Tibial artery (tissue), 4 donors: ENCODE data around the gene SPATA32.

ENCODE experiments used
- DNase-seq, 2 donors: peaks; one replicate each; pipeline ENCODE4 v3.0.0-alpha.2; 2019
- H3K27ac ChIP-seq, 2 donors: fragments of 200-600 bp; sonication (generic) in 1 of 2; 1 replicate in 1 of 2; 2 replicates in 1 of 2; pipeline ENCODE4 v1.5.1; 2018 to 2019; ENCODE audit warnings: mild to moderate bottlenecking in 1 of 2
- H3K27me3 ChIP-seq, 2 donors: fragments of 200-600 bp; sonication (generic) in 1 of 2; one replicate each; pipeline versions ENCODE4 v1.5.1 to v1.6.0; 2016 to 2019
- H3K36me3 ChIP-seq, 3 donors: fragments of 200-600 bp; sonication (generic) in 2 of 3; one replicate each; pipeline ENCODE4 v1.5.1; 2016 to 2019; ENCODE audit warnings: mild to moderate bottlenecking in 2 of 3
- H3K4me1 ChIP-seq, 4 donors: fragments of 200-600 bp; sonication (generic) in 2 of 4; 1 replicate in 3 of 4; 2 replicates in 1 of 4; pipeline ENCODE4 v1.5.1; 2016 to 2019
- H3K4me3 ChIP-seq, 2 donors: fragments of 200-600 bp; sonication (generic) in 1 of 2; 1 replicate in 1 of 2; 2 replicates in 1 of 2; pipeline ENCODE4 v1.5.1; 2018 to 2019; ENCODE audit warnings: mild to moderate bottlenecking in 2 of 2
- H3K9me3 ChIP-seq, 3 donors: fragments of 200-600 bp; sonication (generic) in 1 of 3; one replicate each; pipeline ENCODE4 v1.5.1; 2016 to 2019
- intact Hi-C: fragments of 100-400 bp; cut with DNase I; formaldehyde crosslinking; loops from one replicate; pipeline ENCODE4 v1.15.0; 2023; ENCODE audit warnings: low total_unique reads
- TF ChIP-seq, protein P1 (sequence below), 2 experiments: fragments of 200-600 bp in 1 of 2; fragments of 450-650 bp in 1 of 2; IDR thresholded peaks; one replicate each; pipeline ENCODE4 v1.5.1; 2017 to 2019; ENCODE audit warnings: antibody characterized with exemption in 2 of 2, mild to moderate bottlenecking in 1 of 2, moderate library complexity in 1 of 2

SPATA32 gene

DNA sequence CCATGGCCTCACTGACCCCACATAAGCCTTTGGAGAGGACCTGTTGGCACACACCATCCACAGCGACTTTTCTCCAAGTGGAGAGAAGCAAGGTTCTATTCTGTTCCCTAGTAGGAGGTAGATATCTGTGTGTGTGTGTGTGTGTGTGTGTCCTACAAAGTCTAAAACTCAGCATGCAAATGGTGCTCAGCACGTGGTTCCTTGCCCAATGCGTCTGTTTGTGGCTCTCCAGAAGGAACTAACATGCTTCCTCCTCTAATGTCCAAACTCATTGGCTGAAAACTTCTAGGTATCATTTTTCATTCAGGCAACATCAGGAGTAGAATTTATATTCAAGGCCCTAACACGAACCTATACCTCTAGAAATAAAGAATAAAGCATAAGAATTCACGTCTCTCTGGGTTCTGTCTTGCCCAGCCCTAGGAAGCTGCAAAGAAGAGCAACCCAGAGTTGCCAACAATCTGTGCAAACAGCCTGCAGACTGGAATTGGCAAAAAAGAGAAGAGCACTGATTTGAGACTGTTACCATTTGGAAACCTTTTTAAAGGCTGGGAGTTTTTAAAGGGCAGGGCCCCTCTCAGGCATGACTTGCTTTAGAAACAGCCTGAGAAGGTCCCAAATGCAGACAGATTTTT lies 29.4 kb upstream of the SPATA32 start:
- Histone ChIP-seq H3K9me3 (no peaks in the 10 kb centered on the region), H3K27me3 (no peaks in the 10 kb centered on the region), H3K4me1 (peaks cover 0 to 74% (median 50%) of the 10 kb centered on the region in 4 donors), H3K27ac (no peak overlapping the region), H3K36me3 (peaks cover 15 to 41% (median 39%) of the 10 kb centered on the region in 3 donors), H3K4me3 (no peak overlapping the region)
- TF ChIP-seq, protein P1, sequence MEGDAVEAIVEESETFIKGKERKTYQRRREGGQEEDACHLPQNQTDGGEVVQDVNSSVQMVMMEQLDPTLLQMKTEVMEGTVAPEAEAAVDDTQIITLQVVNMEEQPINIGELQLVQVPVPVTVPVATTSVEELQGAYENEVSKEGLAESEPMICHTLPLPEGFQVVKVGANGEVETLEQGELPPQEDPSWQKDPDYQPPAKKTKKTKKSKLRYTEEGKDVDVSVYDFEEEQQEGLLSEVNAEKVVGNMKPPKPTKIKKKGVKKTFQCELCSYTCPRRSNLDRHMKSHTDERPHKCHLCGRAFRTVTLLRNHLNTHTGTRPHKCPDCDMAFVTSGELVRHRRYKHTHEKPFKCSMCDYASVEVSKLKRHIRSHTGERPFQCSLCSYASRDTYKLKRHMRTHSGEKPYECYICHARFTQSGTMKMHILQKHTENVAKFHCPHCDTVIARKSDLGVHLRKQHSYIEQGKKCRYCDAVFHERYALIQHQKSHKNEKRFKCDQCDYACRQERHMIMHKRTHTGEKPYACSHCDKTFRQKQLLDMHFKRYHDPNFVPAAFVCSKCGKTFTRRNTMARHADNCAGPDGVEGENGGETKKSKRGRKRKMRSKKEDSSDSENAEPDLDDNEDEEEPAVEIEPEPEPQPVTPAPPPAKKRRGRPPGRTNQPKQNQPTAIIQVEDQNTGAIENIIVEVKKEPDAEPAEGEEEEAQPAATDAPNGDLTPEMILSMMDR (IDR thresholded peaks at IDR 0.05): no peak
- DNase-seq: peak in 1 of 2 donors; percentile 67
- intact Hi-C loops: no loop called here

DNA sequence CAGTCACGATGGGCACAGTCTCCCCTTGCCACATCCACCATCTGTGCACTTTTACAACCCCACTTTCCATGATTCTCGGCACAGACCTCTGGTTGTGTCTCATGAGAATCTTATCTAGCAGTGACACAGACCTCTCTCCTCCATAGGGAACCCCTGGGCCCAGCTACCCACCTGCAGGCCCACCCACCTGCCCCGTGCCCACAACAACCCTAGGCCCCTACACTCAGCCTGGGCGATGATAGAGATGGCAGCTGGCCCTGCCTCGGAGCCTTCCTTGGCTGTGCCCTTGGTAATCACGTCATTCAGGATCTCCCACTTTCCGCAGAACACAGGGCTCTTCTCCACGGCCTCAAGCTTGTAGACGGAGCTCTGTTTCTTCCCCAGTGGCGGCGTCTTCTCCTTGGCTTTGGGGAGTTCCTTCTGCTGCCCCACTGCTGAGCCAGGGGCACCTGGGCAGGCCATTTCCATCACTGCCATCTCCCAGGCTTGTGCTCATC lies 28.4 kb upstream of the SPATA32 start:
- H3K9me3 ChIP-seq: no peaks in the 10 kb centered on the region
- H3K4me3 ChIP-seq: no peak overlapping the region
- peaks cover 0 to 64% (median 42%) of the 10 kb centered on the region in 4 donors for H3K4me1 ChIP-seq
- DNase-seq: no peak
- H3K36me3 ChIP-seq: peaks cover 15 to 49% (median 45%) of the 10 kb centered on the region in 3 donors
- H3K27me3 ChIP-seq: no peaks in the 10 kb centered on the region
- no peak overlapping the region for H3K27ac ChIP-seq
- TF ChIP-seq, protein P1 (IDR thresholded peaks at IDR 0.05): no peak
- intact Hi-C loops: no loop called here

DNA sequence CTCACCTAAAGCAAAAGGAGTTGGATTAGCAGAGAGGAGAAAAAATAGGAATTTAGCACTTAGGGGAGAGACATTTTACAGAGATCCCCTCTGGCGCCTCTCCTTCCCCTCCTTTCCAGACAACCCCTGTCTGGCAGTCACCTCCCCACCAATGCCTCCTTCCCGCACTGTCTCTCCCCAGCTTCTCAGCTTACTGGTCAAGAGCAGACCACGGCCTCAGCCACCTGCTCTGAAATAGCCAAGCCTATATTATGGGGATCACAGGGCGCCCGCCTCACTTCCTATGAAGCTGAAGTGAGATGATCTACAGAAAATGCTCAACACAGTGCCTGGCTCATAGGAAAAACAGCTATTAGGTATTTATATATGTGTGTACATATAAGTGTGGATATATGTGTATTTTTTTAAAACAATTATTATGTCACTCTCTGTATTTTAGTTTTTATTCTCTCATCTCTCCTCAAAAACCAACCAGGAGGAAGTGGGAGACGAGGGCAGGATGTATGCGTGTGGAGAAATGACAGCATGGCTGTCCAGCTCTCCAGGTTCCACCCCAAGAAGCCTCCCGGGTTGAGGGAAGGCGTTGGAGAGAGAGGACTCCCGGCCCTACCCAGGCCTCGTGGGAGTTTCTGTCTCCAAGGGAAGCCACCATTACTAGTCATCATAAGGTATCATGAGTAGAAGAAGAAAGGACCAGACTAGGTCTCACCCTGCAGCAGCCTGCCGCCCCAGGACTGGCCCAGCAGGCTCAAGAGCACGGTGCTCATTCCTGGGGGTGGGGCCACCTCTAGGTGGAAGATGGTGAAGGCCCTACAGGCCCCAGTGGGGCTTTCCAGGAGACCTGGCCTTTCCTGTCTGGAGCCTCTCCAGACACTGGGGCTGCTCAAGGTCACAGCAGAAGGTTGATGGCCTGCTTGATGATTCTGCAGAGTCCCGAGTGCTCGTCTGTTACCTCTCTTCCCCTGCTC lies 27.7 kb upstream of the SPATA32 start:
- Histone ChIP-seq H3K4me3 (no peak overlapping the region), H3K36me3 (peaks cover 18 to 55% (median 53%) of the 10 kb centered on the region in 3 donors), H3K4me1 (peaks cover 0 to 57% (median 35%) of the 10 kb centered on the region in 4 donors), H3K27ac (no peak overlapping the region), H3K9me3 (no peaks in the 10 kb centered on the region), H3K27me3 (no peaks in the 10 kb centered on the region)
- DNase-seq: no peak
- TF ChIP-seq, protein P1 (IDR thresholded peaks at IDR 0.05): no peak
- intact Hi-C loops: loop anchor here (5.0 kb wide), 1 partner anchor 33 kb away; no protein-coding TSS in a partner anchor

DNA sequence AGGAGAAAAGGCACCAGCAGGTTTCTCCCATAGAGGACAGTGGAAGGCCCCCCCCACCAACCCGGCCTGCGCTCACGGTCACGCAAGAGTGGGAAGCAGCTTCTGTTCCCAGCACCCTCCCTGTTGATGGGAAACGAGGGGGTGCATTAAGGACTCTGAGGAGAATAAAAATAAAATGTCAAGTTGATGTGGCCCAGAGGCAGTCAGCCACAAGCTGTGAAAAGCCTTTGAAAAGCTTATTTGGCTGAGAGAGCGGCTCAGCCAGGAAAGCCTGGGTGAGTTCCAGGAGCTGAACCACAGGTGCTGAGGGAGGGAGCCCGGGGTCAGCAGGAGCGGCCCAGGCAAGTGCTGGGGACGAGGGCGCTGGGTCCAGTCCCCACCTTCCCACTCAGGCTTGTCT lies 26.9 kb upstream of the SPATA32 start:
- Histone ChIP-seq H3K27me3 (no peaks in the 10 kb centered on the region), H3K36me3 (peaks cover 26 to 63% (median 60%) of the 10 kb centered on the region in 3 donors), H3K27ac (no peak overlapping the region), H3K9me3 (no peaks in the 10 kb centered on the region), H3K4me3 (no peak overlapping the region), H3K4me1 (peaks cover 0 to 49% (median 28%) of the 10 kb centered on the region in 4 donors)
- intact Hi-C loops: loop anchor here (5.0 kb wide), 1 partner anchor 33 kb away; no protein-coding TSS in a partner anchor
- DNase-seq: no peak
- TF ChIP-seq, protein P1 (IDR thresholded peaks at IDR 0.05): no peak
